Activated CD4-positive, alpha-beta T cell treated with anti-CD3 and anti-CD28 coated beads, Interleukin-2, amount 10 ng/mL, durations not matched to agents 7 days and 5 days (primary cell): ENCODE measurements around the gene ITGB5. TPM values are rescaled to one million over a fixed set of nuclear protein-coding genes. Genes with fewer than 3 reads are reported as not detected.

Experiments used
- CTCF ChIA-PET: fragments of 350-600 bp; sonication (Branson Sonifier 250); formaldehyde crosslinking; loops from one replicate; lab custom pipeline; 2021; ENCODE audit warnings: antibody characterized with exemption; lab: Charles Lee
- POLR2A ChIA-PET: fragments of 350-600 bp; sonication (Branson Sonifier 250); formaldehyde crosslinking; loops from one replicate; lab custom pipeline; 2021; ENCODE audit warnings: antibody characterized with exemption; lab: Charles Lee
- DNase-seq: peaks from one replicate; pipeline ENCODE4 v3.0.0-alpha.2; 2020
- H3K27ac Mint-ChIP-seq: one replicate; pipeline ENCODE4 v1.8.0; 2021; ENCODE audit warnings: mild to moderate bottlenecking, moderate library complexity, mixed read lengths
- H3K27me3 Mint-ChIP-seq: one replicate; pipeline ENCODE4 v1.8.0; 2021; ENCODE audit warnings: mixed read lengths
- H3K36me3 Mint-ChIP-seq: one replicate; pipeline ENCODE4 v1.8.0; 2021; ENCODE audit warnings: low read depth, mixed read lengths
- H3K4me1 Mint-ChIP-seq: one replicate; pipeline ENCODE4 v1.8.0; 2021; ENCODE audit warnings: mixed read lengths
- H3K4me3 Mint-ChIP-seq: one replicate; pipeline ENCODE4 v1.8.0; 2021; ENCODE audit warnings: mild to moderate bottlenecking, moderate library complexity, mixed read lengths
- H3K9me3 Mint-ChIP-seq: one replicate; pipeline ENCODE4 v1.8.0; 2021; ENCODE audit warnings: mixed read lengths
- total RNA-seq, 2 experiments: library from RNA; stranded (reverse); gene quantifications; one replicate each; pipeline ENCODE4 v1.2.3, GENCODE V29; 2021

ITGB5 gene
- total RNA-seq, 2 experiments from 2014 or later = 0.15 to 0.37 TPM

DNA sequence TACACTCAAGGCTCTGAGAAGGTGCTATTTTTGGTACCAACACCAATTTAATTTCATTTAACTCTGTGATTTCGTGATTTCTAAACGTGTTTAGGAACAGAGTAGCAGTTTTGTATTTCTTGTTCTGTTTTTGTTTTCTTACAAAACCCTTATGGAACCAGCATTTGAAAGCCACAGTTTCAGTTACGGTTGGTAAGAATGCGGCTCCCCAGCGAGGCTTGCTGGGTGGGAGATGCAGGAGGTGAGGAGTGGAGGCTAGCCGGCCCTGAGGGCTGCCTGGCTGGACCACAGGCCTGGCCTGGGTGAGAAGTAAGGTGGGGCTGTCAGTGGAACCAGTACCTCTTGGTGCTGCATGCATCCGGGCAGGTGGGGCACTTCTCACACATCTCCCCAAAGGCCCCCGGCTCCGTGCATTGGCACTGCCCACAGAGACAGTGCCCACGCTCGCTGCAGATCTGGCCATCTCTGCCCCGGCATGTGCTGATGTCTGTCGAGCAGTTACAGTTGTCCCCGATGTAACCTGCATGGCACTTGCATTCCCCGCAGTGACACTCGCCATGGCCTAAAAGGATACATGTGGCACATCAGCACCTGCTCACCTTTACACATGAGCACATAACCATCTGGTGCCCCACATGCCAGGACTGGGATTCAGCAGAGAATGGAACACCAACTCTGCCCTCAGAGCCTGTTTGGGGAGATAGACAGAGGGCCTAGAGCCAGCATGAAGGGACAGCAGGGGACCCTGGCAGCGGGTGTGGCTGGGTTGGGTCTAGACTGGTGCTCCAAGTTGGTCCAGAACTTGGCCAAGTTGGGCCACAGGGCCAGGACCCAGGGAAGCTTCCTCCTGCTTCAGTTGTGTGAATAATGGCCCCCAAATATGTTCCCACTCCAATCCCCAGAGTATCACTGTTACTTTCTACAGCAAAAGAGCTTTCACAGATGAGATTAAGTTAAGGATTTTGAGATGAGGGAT lies 113.5 kb downstream of the ITGB5 start:
- Mint-ChIP-seq H3K4me1 (no peaks in the 10 kb centered on the region), H3K36me3 (no peaks in the 10 kb centered on the region), H3K4me3 (no peak overlapping the region), H3K27me3 (peaks cover 20% of the 10 kb centered on the region), H3K9me3 (no peaks in the 10 kb centered on the region), H3K27ac (no peak overlapping the region)
- no peak for DNase-seq
- CTCF ChIA-PET = no interaction called here
- POLR2A ChIA-PET = no interaction called here

DNA sequence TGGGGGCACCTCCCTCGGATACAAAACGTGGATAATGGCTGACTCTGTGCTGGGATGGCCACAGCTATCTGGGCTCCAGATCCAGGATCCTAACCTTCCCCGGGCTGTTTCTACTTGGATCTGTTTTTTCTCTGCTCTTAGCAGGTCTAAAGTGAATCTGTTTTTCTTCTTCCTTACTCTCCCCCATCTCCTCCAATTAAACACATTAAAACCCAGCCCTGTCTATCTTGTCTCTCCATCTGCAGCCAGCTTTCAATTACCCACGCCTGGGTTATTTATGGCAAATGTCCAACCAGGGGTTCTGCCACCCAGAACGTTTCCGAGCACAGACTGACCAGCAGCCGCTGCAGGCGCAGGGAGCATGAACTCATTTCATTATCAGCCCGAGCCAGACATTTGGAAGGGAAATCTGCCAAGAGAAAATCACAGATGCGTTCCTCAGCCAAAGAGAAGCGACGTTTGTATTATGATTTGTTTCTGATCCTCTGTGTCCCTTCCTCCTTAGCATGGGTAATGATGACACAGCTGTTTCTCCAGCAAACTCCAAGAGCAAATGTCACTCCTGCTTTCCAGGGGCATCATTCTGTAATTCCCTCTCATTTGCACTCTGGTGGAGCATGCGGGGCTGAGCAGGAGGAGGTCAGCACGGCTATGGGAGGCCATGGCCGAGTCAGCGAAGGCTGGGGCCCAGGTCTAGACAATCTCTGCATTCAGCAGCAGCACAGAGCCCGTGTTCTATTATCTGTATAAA lies 114.9 kb downstream of the ITGB5 start:
- H3K36me3 Mint-ChIP-seq = no peaks in the 10 kb centered on the region
- H3K4me1 Mint-ChIP-seq = no peaks in the 10 kb centered on the region
- peaks cover 20% of the 10 kb centered on the region for H3K27me3 Mint-ChIP-seq
- H3K27ac Mint-ChIP-seq = no peak overlapping the region
- no peak overlapping the region for H3K4me3 Mint-ChIP-seq
- no peak for DNase-seq
- H3K9me3 Mint-ChIP-seq = no peaks in the 10 kb centered on the region
- CTCF ChIA-PET = interaction anchor here (0.6 to 3.4 kb wide), 4 partner anchors 11 to 223 kb away, joined by 3 to 13 read pairs (median 7); no protein-coding TSS in a partner anchor
- POLR2A ChIA-PET = no interaction called here

DNA sequence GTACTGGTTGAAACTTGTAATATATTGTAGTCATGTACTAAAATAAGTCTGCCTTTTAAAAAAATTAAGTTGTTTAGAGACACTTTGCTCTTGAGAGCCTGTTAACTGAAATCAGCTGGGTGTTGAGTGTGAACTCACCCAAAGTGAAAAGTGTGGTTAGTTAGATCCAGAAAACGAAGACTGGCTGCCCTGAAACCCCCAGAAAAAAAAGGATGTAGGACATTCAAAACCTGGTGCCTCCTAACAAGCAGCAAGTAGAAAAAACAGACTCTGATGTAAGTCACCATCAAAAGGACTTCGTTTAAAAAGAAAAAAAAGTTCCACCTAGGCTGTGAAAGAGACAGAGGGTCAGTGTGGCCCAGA lies 116.1 kb downstream of the ITGB5 start:
- Mint-ChIP-seq H3K9me3 (no peaks in the 10 kb centered on the region), H3K36me3 (no peaks in the 10 kb centered on the region), H3K4me1 (no peaks in the 10 kb centered on the region), H3K4me3 (no peak overlapping the region), H3K27ac (no peak overlapping the region), H3K27me3 (peaks cover 18% of the 10 kb centered on the region)
- no peak for DNase-seq
- ChIA-PET POLR2A (no interaction called here), CTCF (interaction anchor here (1.6 to 3.4 kb wide), 2 partner anchors 10 to 131 kb away, joined by 10 to 13 read pairs; no protein-coding TSS in a partner anchor)

DNA sequence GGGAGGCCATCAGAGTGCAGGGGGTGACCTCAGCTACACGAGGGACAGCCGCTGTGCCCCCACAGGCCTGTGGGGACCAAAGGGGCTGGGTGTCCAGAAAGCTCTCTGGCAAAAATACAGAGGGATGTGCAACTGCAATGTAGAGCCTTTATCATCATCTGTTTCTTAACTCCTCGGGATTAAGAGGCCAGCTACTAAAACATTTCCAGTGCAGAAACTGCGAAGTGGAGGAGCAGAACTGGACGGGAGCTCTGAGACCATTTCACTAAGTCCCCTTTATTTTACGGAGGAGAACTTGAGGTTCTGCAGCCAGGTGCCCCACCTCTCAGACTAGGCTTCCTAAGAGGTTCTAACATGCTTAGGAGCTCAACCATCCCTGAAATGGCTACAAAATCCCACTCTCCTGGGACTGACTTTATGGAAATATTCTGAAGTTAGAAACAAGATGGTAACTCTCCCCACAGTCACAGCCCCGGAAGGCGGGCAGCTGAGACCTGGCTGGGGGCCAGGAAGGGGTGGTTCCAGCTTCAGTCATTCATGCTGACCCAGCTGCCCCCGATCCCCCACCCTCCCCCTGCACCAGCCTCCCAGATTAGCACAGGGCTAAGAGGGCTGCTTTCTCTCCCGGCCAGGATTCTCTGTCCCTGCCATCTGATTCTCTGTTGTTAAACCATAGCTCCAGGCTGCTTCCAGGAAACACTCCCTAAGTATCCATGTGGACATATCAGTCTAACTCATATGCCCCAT lies 116.7 kb downstream of the ITGB5 start:
- no peaks in the 10 kb centered on the region for H3K4me1 Mint-ChIP-seq
- no peaks in the 10 kb centered on the region for H3K36me3 Mint-ChIP-seq
- no peak for DNase-seq
- POLR2A ChIA-PET = no interaction called here
- H3K27ac Mint-ChIP-seq = no peak overlapping the region
- CTCF ChIA-PET = interaction anchor here (0.6 to 3.4 kb wide), 6 partner anchors 9 to 1239 kb away, joined by 3 to 13 read pairs (median 5); partner anchors contain the start of gene SNX4
- no peaks in the 10 kb centered on the region for H3K9me3 Mint-ChIP-seq
- H3K4me3 Mint-ChIP-seq = no peak overlapping the region
- H3K27me3 Mint-ChIP-seq = peaks cover 18% of the 10 kb centered on the region

DNA sequence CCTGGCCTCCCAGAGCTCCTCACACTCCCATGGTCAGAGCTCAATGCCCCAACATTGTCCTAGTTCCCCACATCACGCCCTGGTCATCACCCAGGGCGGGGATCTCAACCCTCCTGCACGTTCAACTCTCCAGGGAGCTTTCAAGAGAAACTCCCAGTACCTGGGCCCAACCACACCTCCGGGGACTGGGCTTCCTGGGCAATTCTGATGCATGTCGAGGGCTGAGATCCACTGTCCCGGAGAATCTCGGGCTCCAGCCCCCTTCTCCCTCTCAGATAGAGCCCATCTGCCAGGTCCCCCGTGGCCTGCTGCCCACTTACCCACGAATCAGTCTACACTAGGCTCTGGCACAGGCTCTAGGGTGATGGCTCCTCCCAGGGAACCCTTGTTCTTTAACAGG lies 117.7 kb downstream of the ITGB5 start:
- Mint-ChIP-seq H3K36me3 (no peaks in the 10 kb centered on the region), H3K27me3 (peaks cover 18% of the 10 kb centered on the region), H3K27ac (no peak overlapping the region), H3K4me3 (no peak overlapping the region), H3K4me1 (no peaks in the 10 kb centered on the region), H3K9me3 (no peaks in the 10 kb centered on the region)
- no peak for DNase-seq
- CTCF ChIA-PET = interaction anchor here (0.9 to 3.4 kb wide), 6 partner anchors 8 to 133 kb away, joined by 3 to 13 read pairs (median 4); no protein-coding TSS in a partner anchor
- POLR2A ChIA-PET = no interaction called here

DNA sequence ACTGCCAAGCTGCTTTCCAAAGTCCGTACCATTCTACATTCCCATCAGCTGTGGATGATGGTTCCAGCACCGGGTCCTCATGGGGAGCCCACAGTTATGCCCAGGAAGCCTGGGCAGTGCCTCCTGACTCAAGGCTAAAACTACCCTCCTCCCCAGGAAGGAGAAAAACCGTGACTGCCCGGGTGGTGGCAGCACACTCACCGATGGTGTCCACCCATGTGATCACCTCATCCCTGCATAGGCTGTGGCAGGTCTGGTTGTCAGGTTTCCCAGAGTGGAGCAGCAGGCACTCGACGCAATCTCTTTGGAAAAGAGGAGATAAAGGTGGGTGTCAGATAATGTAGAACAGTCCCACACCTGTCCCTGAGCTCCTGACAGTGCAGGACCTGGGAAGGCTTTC lies 118.4 kb downstream of the ITGB5 start:
- Mint-ChIP-seq H3K27ac (no peak overlapping the region), H3K4me3 (no peak overlapping the region), H3K36me3 (no peaks in the 10 kb centered on the region), H3K27me3 (peaks cover 17% of the 10 kb centered on the region), H3K9me3 (no peaks in the 10 kb centered on the region), H3K4me1 (no peaks in the 10 kb centered on the region)
- DNase-seq = no peak
- CTCF ChIA-PET = interaction anchor here (0.9 to 3.4 kb wide), 6 partner anchors 8 to 133 kb away, joined by 3 to 13 read pairs (median 4); no protein-coding TSS in a partner anchor
- POLR2A ChIA-PET = no interaction called here

DNA sequence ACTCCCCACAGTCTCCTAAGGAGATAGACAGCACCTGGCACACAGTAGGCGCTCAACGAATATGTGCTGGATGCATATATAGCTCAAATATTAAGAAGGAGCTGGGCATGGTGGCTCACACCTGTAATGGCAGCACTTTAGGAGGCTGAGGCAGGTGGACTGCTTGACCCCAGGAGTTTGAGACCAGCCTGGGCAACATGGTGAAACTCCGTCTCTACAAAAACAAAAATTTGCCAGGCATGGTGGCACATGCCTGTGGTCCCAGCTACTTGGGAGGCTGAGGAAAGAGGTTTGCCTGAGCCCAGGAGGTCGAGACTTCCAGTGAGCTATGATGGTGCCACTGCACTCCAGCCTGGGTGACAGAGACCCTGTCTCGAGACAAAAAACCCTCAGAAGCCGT lies 119.5 kb downstream of the ITGB5 start:
- Mint-ChIP-seq H3K4me3 (no peak overlapping the region), H3K36me3 (no peaks in the 10 kb centered on the region), H3K27ac (no peak overlapping the region), H3K4me1 (no peaks in the 10 kb centered on the region), H3K27me3 (peaks cover 15% of the 10 kb centered on the region), H3K9me3 (no peaks in the 10 kb centered on the region)
- DNase-seq = no peak
- ChIA-PET POLR2A (no interaction called here), CTCF (interaction anchor here (0.8 to 4.5 kb wide), 3 partner anchors 20 to 134 kb away, joined by 3 to 19 read pairs (median 4); no protein-coding TSS in a partner anchor)

DNA sequence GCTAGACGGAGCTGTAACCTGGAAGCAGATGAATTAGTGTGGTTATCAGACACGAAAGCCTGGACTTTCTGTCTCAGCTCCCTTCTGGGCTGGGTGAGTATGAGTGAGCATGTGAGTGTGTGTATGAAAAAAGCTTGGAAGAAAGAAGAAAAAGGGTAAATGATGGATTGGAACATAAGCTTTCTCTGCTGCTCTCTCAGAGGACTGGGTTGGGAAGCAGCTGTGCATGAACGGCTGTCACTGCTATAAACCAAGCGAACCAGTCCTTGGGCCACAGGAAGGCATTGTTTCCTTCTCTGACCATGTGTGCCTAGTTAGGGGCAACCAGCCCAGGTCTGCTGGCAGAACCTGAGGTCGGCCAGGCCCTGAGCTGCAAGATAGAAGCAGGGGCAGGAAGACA lies 119.9 kb downstream of the ITGB5 start:
- POLR2A ChIA-PET = no interaction called here
- Mint-ChIP-seq H3K36me3 (no peaks in the 10 kb centered on the region), H3K4me1 (no peaks in the 10 kb centered on the region), H3K27me3 (peaks cover 12% of the 10 kb centered on the region), H3K9me3 (no peaks in the 10 kb centered on the region), H3K4me3 (no peak overlapping the region), H3K27ac (no peak overlapping the region)
- CTCF ChIA-PET = interaction anchor here (0.6 to 4.5 kb wide), 4 partner anchors 12 to 901 kb away, joined by 3 to 19 read pairs (median 4); no protein-coding TSS in a partner anchor
- no peak for DNase-seq

DNA sequence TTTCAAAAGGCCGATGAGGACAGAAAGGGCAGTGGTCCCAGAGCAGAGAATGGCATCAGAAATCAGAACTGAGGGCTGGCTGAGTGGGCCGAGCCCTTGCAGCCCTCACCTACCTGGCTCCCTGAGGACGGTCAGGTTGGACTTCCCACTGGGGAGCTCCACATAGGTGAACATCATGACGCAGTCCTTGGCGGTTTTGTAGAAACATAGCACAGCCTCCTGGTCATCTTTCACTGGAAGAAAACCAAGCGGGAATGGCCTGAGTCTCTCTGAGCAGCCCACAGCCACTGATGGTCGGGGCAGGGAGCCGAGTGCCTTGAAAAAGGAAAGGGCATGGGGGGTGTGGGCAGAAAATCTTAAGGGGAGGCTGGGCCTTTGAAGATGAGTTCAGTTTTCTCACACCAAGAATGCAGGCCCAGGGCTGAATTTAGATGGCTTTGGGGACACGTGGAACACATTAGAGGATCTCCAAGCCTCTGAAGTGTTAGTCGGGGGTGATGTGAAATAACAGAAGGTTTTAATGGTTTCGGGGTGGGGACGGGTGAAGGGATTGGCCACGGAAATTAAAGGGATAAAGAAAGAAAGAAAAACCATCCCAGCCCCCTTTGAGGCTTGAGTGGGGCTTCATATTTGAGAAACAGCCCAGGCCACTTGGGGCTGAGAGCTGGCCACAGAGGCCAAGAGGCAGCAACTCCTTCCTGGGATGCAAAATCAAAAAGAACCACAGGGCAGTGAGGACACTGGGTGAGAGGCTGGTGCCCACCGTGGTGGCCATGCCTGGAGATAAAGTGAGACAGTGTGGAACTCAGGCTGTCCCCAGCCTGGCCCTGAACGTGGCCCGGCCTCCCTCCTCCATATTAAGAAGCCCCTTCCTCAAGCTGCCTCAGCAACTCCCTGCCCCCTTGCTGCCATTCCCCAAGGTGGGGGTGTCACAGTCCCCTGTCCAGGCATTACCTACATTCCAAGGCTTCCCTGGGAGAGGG lies 120.8 kb downstream of the ITGB5 start:
- no peaks in the 10 kb centered on the region for H3K36me3 Mint-ChIP-seq
- H3K9me3 Mint-ChIP-seq = no peaks in the 10 kb centered on the region
- H3K4me1 Mint-ChIP-seq = peaks cover 4% of the 10 kb centered on the region
- ChIA-PET CTCF (interaction anchor here (0.6 to 4.5 kb wide), 3 partner anchors 12 to 902 kb away, joined by 3 to 19 read pairs (median 4); no protein-coding TSS in a partner anchor), POLR2A (no interaction called here)
- H3K4me3 Mint-ChIP-seq = no peak overlapping the region
- H3K27ac Mint-ChIP-seq = no peak overlapping the region
- peaks cover 6% of the 10 kb centered on the region for H3K27me3 Mint-ChIP-seq
- DNase-seq = no peak

DNA sequence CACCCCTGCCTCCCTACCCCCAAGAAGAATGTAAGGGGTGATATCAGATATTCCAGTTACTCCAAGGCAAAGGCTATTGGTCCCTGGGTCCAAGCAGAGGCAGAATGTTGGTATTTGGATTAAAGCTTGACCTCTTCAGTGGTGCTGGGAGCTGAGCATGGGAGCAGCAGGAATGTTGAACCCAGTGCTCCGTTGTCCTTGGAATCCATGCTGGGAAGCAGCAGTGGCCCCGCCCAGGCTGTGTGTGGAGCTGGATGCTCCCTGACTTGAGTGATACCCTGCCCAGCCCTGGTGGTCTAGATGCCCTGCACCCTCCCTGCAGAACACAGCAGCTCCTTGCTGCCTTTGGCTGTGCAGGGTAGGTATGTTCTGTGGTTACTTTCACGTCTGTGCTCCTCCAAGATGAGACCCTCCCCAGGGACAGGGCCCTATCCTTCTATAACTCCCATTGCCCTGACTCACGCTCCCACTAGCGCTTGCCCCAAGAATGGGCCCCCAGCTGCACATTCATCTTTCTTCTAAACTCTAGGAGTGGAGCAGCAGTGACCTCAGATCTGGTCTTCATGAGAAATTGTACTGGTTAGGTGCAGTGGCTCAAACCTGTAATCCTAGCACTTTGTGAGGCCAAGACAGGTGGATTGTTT lies 121.8 kb downstream of the ITGB5 start:
- no peak for DNase-seq
- H3K27me3 Mint-ChIP-seq = no peaks in the 10 kb centered on the region
- H3K27ac Mint-ChIP-seq = no peak overlapping the region
- no peaks in the 10 kb centered on the region for H3K36me3 Mint-ChIP-seq
- no peaks in the 10 kb centered on the region for H3K9me3 Mint-ChIP-seq
- no peak overlapping the region for H3K4me3 Mint-ChIP-seq
- H3K4me1 Mint-ChIP-seq = peaks cover 7% of the 10 kb centered on the region
- CTCF ChIA-PET = interaction anchor here (4.5 kb wide), 1 partner anchor 136 kb away, joined by 19 read pairs; no protein-coding TSS in a partner anchor
- POLR2A ChIA-PET = no interaction called here

DNA sequence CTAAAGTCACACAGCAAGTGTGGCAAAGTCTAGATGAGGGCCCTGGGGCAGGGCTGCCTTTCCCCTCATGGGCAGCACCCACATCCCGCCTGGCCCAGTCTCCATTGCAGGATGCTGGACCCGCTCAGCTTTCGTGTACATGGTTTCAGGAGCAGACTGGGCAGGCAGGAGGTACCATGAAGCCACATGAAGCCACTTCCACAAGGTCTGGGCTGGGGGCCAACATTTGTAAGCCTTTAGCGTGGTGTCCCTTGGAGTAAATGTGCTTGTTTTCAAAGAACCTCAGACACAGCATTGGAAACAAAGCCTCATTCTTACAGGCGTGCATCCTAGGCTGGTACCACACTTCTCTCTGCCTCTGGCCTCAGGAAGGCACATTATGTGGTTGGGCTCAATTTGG lies 122.4 kb downstream of the ITGB5 start:
- Mint-ChIP-seq H3K9me3 (no peaks in the 10 kb centered on the region), H3K4me1 (peaks cover 7% of the 10 kb centered on the region), H3K36me3 (no peaks in the 10 kb centered on the region), H3K27ac (no peak overlapping the region), H3K4me3 (no peak overlapping the region), H3K27me3 (no peaks in the 10 kb centered on the region)
- POLR2A ChIA-PET = no interaction called here
- DNase-seq = no peak
- CTCF ChIA-PET = interaction anchor here (1.4 to 4.5 kb wide), 2 partner anchors 23 to 137 kb away, joined by 3 to 19 read pairs; no protein-coding TSS in a partner anchor
